Measurements from ENCODE around the gene ELMOD1.

The ELMOD1 gene

DNA sequence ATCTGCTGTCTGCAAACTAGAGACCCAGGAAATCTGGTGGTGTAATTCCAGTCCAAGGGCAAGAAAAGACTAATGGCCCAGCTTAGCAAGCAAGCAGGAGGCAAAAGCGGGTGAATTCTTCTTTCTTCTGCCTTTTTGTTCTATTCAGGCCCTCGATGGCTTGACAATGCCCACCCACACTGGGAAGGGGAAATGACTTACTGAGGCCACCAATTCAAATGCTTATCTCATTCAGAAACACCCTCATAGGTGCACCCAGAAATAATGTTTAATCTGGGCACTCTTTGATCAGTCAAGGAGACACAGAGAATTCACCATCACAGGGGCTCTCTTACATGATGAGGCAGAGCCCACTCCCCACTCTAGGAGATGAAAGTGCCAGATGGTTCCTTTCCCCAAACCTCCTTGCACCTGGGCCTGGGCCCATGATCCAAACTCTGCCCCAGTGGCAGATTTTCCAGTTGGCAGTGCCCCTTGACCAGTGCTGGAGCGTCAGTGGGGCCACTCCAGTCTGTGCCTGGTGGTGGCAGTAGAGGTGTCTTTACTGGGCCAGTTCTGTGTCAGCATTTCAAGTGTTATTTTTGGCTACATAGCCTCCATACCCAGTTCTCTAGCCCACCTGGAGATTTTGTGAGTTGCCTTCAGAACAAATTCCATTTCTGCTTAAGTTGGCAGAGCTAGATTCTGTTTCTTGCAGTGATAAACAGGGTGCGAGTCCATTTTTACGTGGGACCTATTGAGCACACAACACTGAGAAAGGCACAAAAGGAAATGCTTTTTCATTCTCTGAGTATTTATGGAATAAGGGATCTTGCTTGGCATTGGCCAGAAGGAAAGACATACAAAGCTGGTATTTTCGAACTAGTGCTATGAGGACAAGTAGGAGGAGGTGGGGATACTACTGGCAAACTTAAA, 7.5 kb downstream of the ELMOD1 start:
- peak; percentile 78 for ATAC-seq (ENCODE audit: low read depth)
- no peaks in the 10 kb centered on the region for H3K36me3 ChIP-seq (ENCODE audit: low read depth)
- no peaks in the 10 kb centered on the region for H3K4me1 ChIP-seq (ENCODE audit: insufficient read depth, poor library complexity, severe bottlenecking)
- no peak overlapping the region for H3K27ac ChIP-seq (ENCODE audit: poor library complexity, severe bottlenecking)
- no peak for DNase-seq (ENCODE audit: low spot score)
- H3K9me3 ChIP-seq (ENCODE audit: severe bottlenecking), result no peaks in the 10 kb centered on the region
- H3K4me3 ChIP-seq (ENCODE audit: severe bottlenecking), result no peak overlapping the region
- H3K27me3 ChIP-seq (ENCODE audit: insufficient read depth, poor library complexity, severe bottlenecking), result peaks cover 18% of the 10 kb centered on the region
- TF ChIP-seq, protein P1, sequence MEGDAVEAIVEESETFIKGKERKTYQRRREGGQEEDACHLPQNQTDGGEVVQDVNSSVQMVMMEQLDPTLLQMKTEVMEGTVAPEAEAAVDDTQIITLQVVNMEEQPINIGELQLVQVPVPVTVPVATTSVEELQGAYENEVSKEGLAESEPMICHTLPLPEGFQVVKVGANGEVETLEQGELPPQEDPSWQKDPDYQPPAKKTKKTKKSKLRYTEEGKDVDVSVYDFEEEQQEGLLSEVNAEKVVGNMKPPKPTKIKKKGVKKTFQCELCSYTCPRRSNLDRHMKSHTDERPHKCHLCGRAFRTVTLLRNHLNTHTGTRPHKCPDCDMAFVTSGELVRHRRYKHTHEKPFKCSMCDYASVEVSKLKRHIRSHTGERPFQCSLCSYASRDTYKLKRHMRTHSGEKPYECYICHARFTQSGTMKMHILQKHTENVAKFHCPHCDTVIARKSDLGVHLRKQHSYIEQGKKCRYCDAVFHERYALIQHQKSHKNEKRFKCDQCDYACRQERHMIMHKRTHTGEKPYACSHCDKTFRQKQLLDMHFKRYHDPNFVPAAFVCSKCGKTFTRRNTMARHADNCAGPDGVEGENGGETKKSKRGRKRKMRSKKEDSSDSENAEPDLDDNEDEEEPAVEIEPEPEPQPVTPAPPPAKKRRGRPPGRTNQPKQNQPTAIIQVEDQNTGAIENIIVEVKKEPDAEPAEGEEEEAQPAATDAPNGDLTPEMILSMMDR (IDR thresholded peaks at IDR 0.05; ENCODE audit: poor library complexity, severe bottlenecking), result peak; percentile 44

DNA sequence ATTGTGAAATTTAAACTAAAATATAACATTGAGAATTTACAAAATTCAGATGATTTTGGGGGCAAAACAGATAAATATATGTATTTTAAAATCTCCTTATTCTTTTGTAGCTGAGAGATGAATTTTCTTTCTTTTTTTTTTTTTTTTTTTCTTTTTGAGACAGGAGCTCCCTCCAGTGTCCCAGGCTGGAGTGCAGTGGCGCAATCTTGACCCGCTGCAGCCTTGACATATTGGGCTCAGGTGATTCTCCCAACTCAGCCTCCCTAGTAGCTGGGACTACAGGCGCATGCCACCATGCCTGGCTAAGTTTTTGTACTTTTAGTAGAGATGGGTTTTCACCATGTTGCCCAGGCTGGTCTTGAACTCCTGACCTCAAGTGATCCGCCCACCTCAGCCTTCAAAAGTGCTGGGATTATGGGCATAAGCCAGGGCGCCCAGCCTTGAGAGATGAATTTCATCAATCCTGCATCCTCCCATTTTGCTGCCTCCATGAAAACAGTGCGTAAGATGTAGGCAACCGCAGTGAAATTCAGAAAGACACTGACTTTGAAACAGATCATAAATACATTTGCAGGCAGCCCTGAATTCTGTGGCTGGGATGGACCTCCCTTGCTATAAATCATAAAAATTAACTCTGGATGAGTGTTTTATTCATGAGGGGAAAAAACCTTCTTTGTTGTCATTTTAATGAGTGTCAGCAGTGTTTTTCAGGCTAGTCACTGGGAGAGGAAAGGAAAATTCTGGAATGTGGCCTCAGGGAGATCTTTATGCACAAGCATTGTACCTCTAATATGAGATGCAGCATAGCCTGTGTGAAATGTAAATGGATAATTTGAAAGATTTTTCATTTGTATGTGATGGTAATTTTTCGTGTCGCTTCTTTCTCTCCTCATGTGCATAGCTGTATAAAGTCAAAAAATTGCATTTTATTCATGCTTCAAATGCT, 14.4 kb downstream of the ELMOD1 start:
- Histone ChIP-seq H3K9me3 (ENCODE audit: severe bottlenecking) (no peaks in the 10 kb centered on the region), H3K27me3 (ENCODE audit: insufficient read depth, poor library complexity, severe bottlenecking) (peaks cover 5% of the 10 kb centered on the region), H3K27ac (ENCODE audit: poor library complexity, severe bottlenecking) (no peak overlapping the region), H3K4me3 (ENCODE audit: severe bottlenecking) (no peak overlapping the region), H3K36me3 (ENCODE audit: low read depth) (no peaks in the 10 kb centered on the region), H3K4me1 (ENCODE audit: insufficient read depth, poor library complexity, severe bottlenecking) (no peaks in the 10 kb centered on the region)
- DNase-seq (ENCODE audit: low spot score), result no peak
- TF ChIP-seq, protein P1 (IDR thresholded peaks at IDR 0.05; ENCODE audit: poor library complexity, severe bottlenecking), result no peak
- no peak for ATAC-seq (ENCODE audit: low read depth)

DNA sequence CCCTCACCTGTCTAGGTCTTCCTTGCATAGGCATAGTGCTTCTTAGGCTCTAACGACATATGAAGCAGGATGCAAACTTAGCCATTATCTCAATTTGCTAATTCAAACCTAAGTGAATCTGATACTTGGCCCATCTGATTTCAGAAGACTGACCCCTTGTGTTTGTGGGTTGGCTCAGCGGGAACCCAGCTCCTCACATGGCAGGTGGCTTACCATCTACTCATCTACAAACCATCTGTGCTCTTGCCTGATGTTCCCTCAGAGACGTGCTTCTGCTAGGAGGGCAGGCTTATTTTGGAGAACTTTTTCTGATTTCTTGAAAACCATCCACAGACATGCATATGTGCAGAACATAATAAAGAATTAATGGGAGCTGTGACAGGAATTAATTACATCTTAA, 15.2 kb downstream of the ELMOD1 start:
- ATAC-seq (ENCODE audit: low read depth), result no peak
- DNase-seq (ENCODE audit: low spot score), result no peak

DNA sequence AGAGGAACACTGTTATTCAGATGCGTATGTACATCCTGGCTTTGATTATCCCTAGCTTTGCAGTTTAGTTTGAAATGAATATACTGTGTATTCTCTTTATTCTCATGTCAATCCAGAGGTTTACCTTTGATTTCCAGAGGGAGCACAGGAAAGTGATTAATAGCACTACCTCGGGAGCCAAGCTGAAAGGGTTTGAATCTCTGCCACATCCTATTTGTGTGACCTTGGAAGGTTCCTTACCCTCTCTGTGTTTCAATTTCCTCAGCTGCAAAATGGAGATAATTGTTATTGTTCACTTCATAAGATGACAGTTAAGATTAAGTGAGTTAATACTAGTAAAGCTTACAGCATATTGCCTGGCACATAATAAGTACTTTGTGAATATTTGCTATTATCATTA, 17.9 kb downstream of the ELMOD1 start:
- Histone ChIP-seq H3K9me3 (ENCODE audit: severe bottlenecking) (no peaks in the 10 kb centered on the region), H3K4me1 (ENCODE audit: insufficient read depth, poor library complexity, severe bottlenecking) (no peaks in the 10 kb centered on the region), H3K4me3 (ENCODE audit: severe bottlenecking) (no peak overlapping the region), H3K27me3 (ENCODE audit: insufficient read depth, poor library complexity, severe bottlenecking) (peaks cover 5% of the 10 kb centered on the region), H3K36me3 (ENCODE audit: low read depth) (no peaks in the 10 kb centered on the region), H3K27ac (ENCODE audit: poor library complexity, severe bottlenecking) (no peak overlapping the region)
- DNase-seq (ENCODE audit: low spot score), result no peak
- TF ChIP-seq, protein P1 (IDR thresholded peaks at IDR 0.05; ENCODE audit: poor library complexity, severe bottlenecking), result no peak
- ATAC-seq (ENCODE audit: low read depth), result no peak

More for the DNA sequence above, 15.2 kb downstream of the ELMOD1 start:
- Histone ChIP-seq H3K4me3 (ENCODE audit: severe bottlenecking) (no peak overlapping the region), H3K27me3 (ENCODE audit: insufficient read depth, poor library complexity, severe bottlenecking) (peaks cover 5% of the 10 kb centered on the region), H3K27ac (ENCODE audit: poor library complexity, severe bottlenecking) (no peak overlapping the region), H3K4me1 (ENCODE audit: insufficient read depth, poor library complexity, severe bottlenecking) (no peaks in the 10 kb centered on the region), H3K9me3 (ENCODE audit: severe bottlenecking) (no peaks in the 10 kb centered on the region), H3K36me3 (ENCODE audit: low read depth) (no peaks in the 10 kb centered on the region)
- TF ChIP-seq, protein P1 (IDR thresholded peaks at IDR 0.05; ENCODE audit: poor library complexity, severe bottlenecking), result no peak
